NCI-H2029 treated with DMSO at 0.1 percent for 48 hours (cell line): ENCODE results near the gene C19orf53.
"Not testable (repeated sequence)": the region's sequence is repeated elsewhere in the genome, so short reads cannot be mapped to it uniquely, and the experiment has no call there.

ENCODE experiments used
- DNase-seq: peaks from one replicate; lab custom pipeline; 2025; lab: John Stamatoyannopoulos, UW

The C19orf53 gene

GRCh38 chr19:13774217-13775191 lies at the start of gene C19orf53:
TSS of gene C19orf53 (plus strand) at chr19:13774456. CDS start at chr19:13774478, 22 bp downstream.
- peak; percentile 93 for DNase-seq

GRCh38 chr19:13726323-13726722 lies 47.9 kb upstream of the C19orf53 start:
- no peak for DNase-seq

- no peak for DNase-seq
These were observed 46.5 kb upstream of the C19orf53 start for GRCh38 chr19:13727798-13728197.

GRCh38 chr19:13729859-13730258 lies 44.4 kb upstream of the C19orf53 start:
- DNase-seq = no peak

- peak; percentile 88 for DNase-seq
These were observed 42.9 kb upstream of the C19orf53 start for GRCh38 chr19:13731147-13731964.

GRCh38 chr19:13732337-13732736 lies 41.9 kb upstream of the C19orf53 start:
- DNase-seq = no peak

- no peak for DNase-seq
These were observed 39.5 kb upstream of the C19orf53 start for GRCh38 chr19:13734751-13735150.

- DNase-seq = no peak
These were observed 36.2 kb upstream of the C19orf53 start for GRCh38 chr19:13738073-13738472.

- DNase-seq = no peak
These were observed 32.4 kb upstream of the C19orf53 start for GRCh38 chr19:13741893-13742292.

GRCh38 chr19:13742756-13743155 lies 31.5 kb upstream of the C19orf53 start:
- no peak for DNase-seq

- DNase-seq = no peak
These were observed 30.1 kb upstream of the C19orf53 start for GRCh38 chr19:13744174-13744573.

- DNase-seq = no peak
These were observed 27.2 kb upstream of the C19orf53 start for GRCh38 chr19:13747098-13747453.

GRCh38 chr19:13748169-13748828 lies 26.0 kb upstream of the C19orf53 start:
- no peak for DNase-seq

GRCh38 chr19:13751436-13751835 lies 22.8 kb upstream of the C19orf53 start:
- DNase-seq = no peak

GRCh38 chr19:13753622-13754021 lies 20.6 kb upstream of the C19orf53 start:
- DNase-seq = not testable (repeated sequence)

- no peak for DNase-seq
These were observed 18.0 kb upstream of the C19orf53 start for GRCh38 chr19:13756210-13756609.

GRCh38 chr19:13757805-13758772 lies 16.2 kb upstream of the C19orf53 start:
- no peak for DNase-seq

GRCh38 chr19:13758795-13759194 lies 15.5 kb upstream of the C19orf53 start:
- no peak for DNase-seq

- DNase-seq = no peak
These were observed 12.8 kb upstream of the C19orf53 start for GRCh38 chr19:13761423-13761822.

GRCh38 chr19:13762635-13763235 lies 11.5 kb upstream of the C19orf53 start:
- no peak for DNase-seq

- no peak for DNase-seq
These were observed 11.0 kb upstream of the C19orf53 start for GRCh38 chr19:13763265-13763664.
